ENCODE data around the gene ZACN.

ZACN gene

GRCh38 chr17:76131692-76132573 is 53.0 kb downstream of the ZACN start:
- DNase-seq (ENCODE audit: low read depth in 2 of 2), result no peak
